ENCODE results near the gene THPO. TPM values are rescaled to one million over a fixed set of nuclear protein-coding genes. Genes with fewer than 3 reads are reported as not detected.

Gene THPO
- total and polyA plus RNA-seq, 8 donors: 0.38 to 1.8 (median 0.93) TPM; not detected in 5

GRCh38 chr3:184384342-184384741 lies 6.3 kb upstream of the THPO start:
- TF ChIP-seq CTCF (IDR thresholded peaks at IDR 0.05): no peak
- no peak for TF ChIP-seq EP300 (IDR thresholded peaks at IDR 0.05)
- TF ChIP-seq POLR2A (IDR thresholded peaks at IDR 0.05): no peak
- no peak for TF ChIP-seq POLR2AphosphoS5 (IDR thresholded peaks at IDR 0.05)
- peaks cover 0 to 47% (median 26%) of the 10 kb centered on the region in 3 donors for H3K27me3 ChIP-seq
- H3K4me3 ChIP-seq: no peak overlapping the region
- no peak for DNase-seq
- peaks cover 0 to 44% (median 22%) of the 10 kb centered on the region in 4 donors for H3K36me3 ChIP-seq
- peaks cover 14 to 21% (median 18%) of the 10 kb centered on the region in 4 donors for H3K4me1 ChIP-seq
- no peaks in the 10 kb centered on the region for H3K9me3 ChIP-seq
- no peak overlapping the region for H3K27ac ChIP-seq
- 78 to 89% (median 83%) methylated on average over 8 to 9 of the region's 9 CpGs for WGBS, 5 donors
- intact Hi-C loops (cut with DNase I; ENCODE audit: low total_unique reads): no loop called here

- H3K27ac ChIP-seq: no peak overlapping the region
- intact Hi-C loops (cut with DNase I; ENCODE audit: low total_unique reads): no loop called here
- no peaks in the 10 kb centered on the region for H3K9me3 ChIP-seq
- no peak overlapping the region for H3K4me3 ChIP-seq
- H3K27me3 ChIP-seq: peaks cover 0 to 59% (median 32%) of the 10 kb centered on the region in 3 donors
- peaks cover 14 to 33% (median 27%) of the 10 kb centered on the region in 4 donors for H3K4me1 ChIP-seq
- H3K36me3 ChIP-seq: peaks cover 0 to 33% (median 21%) of the 10 kb centered on the region in 4 donors
- 84 to 91% (median 89%) methylated on average over 15 of the region's 15 CpGs for WGBS, 5 donors
- DNase-seq: no peak
- TF ChIP-seq CTCF (IDR thresholded peaks at IDR 0.05) (no peak), POLR2A (IDR thresholded peaks at IDR 0.05) (no peak), POLR2AphosphoS5 (IDR thresholded peaks at IDR 0.05) (no peak), EP300 (IDR thresholded peaks at IDR 0.05) (no peak)
These were observed 5.2 kb upstream of the THPO start for GRCh38 chr3:184383033-184383740.

DNA sequence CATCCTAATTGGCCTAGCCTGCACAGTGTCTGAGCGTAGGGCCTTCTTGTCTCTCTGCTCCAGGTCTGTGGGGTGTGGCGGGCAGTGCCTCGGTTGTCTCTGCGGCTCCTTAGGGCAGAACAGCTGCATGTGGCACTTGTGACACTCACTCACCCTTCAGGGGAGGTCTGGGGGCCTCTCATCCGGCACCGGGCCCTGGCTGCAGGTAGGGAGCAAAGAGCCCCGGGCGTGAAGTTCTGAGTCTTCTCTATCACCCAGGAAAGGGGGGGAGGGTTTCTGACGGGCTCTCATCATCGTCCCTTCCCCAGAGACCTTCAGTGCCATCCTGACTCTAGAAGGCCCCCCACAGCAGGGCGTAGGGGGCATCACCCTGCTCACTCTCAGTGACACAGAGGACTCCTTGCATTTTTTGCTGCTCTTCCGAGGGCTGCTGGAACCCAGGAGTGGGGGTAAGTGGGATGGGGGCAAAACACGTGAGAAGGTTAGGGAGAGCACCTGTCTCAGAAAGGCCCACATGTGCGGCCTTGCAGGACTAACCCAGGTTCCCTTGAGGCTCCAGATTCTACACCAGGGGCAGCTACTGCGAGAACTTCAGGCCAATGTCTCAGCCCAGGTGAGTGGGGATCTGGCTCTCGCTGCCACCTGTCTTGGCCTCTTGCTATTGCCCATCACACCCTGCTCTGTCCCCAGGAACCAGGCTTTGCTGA lies 4.5 kb upstream of the THPO start:
- 88 to 94% (median 90%) methylated on average over 12 to 16 of the region's 16 CpGs for WGBS, 5 donors
- intact Hi-C loops (cut with DNase I; ENCODE audit: low total_unique reads): no loop called here
- H3K4me1 ChIP-seq: peaks cover 20 to 40% (median 34%) of the 10 kb centered on the region in 4 donors
- no peak for TF ChIP-seq POLR2AphosphoS5 (IDR thresholded peaks at IDR 0.05)
- TF ChIP-seq POLR2A (IDR thresholded peaks at IDR 0.05): no peak
- no peak for TF ChIP-seq CTCF (IDR thresholded peaks at IDR 0.05)
- no peak for TF ChIP-seq EP300 (IDR thresholded peaks at IDR 0.05)
- DNase-seq: no peak
- no peak overlapping the region for H3K27ac ChIP-seq
- H3K36me3 ChIP-seq: peaks cover 0 to 30% (median 18%) of the 10 kb centered on the region in 4 donors
- no peak overlapping the region for H3K4me3 ChIP-seq
- H3K27me3 ChIP-seq: peaks cover 0 to 66% (median 32%) of the 10 kb centered on the region in 3 donors
- no peaks in the 10 kb centered on the region for H3K9me3 ChIP-seq

Measured in stomach (tissue), 9 donors.